Parathyroid adenoma (tissue), 2 donors: Measurements from ENCODE around the gene ITPR1.

Experiments
- H2AFZ ChIP-seq: fragments of 300-600 bp; sonication (generic); one replicate; pipeline ENCODE4 v1.7.0; 2017; ENCODE audit warnings: antibody characterized with exemption, mild to moderate bottlenecking
- H3K27ac ChIP-seq: fragments of 300-600 bp; sonication (generic); one replicate; pipeline ENCODE4 v1.7.0; 2017
- H3K27me3 ChIP-seq: fragments of 300-600 bp; sonication (generic); one replicate; pipeline ENCODE4 v1.7.0; 2017; ENCODE audit warnings: low read length; ENCODE audit not compliant: control insufficient read depth, insufficient read depth
- H3K36me3 ChIP-seq: fragments of 300-600 bp; sonication (generic); one replicate; pipeline ENCODE4 v1.7.0; 2017; ENCODE audit warnings: low read length; ENCODE audit not compliant: control insufficient read depth, insufficient read depth
- H3K4me1 ChIP-seq: fragments of 300-600 bp; sonication (generic); one replicate; pipeline ENCODE4 v1.7.0; 2017; ENCODE audit warnings: control low read depth
- H3K4me2 ChIP-seq: fragments of 300-600 bp; sonication (generic); one replicate; pipeline ENCODE4 v1.7.0; 2017; ENCODE audit warnings: low read length
- H3K4me3 ChIP-seq: fragments of 300-600 bp; sonication (generic); one replicate; pipeline ENCODE4 v1.7.0; 2017; ENCODE audit warnings: low read depth, low read length
- H3K79me2 ChIP-seq: fragments of 300-600 bp; sonication (generic); one replicate; pipeline ENCODE4 v1.7.0; 2017; ENCODE audit warnings: control low read depth
- H3K9ac ChIP-seq: fragments of 300-600 bp; sonication (generic); one replicate; pipeline ENCODE4 v1.7.0; 2017; ENCODE audit warnings: mild to moderate bottlenecking
- H3K9me3 ChIP-seq: fragments of 300-600 bp; sonication (generic); one replicate; pipeline ENCODE4 v1.7.0; 2017; ENCODE audit warnings: low read length; ENCODE audit not compliant: control insufficient read depth
- TF ChIP-seq, protein P1 (sequence below): fragments of 300-600 bp; sonication (generic); IDR thresholded peaks from one replicate; pipeline ENCODE4 v1.7.0; 2017; ENCODE audit warnings: antibody characterized with exemption, mild to moderate bottlenecking
- donor health status: primary hyperparathyroidism.

ITPR1 gene

DNA sequence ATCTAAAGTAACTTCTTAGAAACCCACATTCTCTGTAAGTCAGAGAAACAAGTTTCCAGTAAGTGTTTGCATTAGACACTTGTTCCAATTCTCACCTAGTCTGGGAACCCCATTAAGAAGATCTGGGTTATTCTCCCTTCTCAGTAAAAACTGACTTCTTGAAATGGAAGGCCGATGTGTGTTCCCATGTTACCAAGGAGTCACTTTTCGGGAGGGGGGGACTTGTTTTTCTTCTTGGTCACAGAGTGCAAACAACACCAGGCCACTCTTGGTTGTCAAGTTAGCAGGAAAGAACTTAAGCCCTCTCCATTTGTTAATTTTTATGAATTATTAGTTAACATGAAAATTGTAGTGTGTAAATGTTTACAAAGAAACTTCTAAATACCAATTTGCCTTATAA lies 55.6 kb downstream of the ITPR1 start:
- no peaks in the 10 kb centered on the region for H3K36me3 ChIP-seq
- H3K27ac ChIP-seq, result peak overlapping the region; percentile 89
- TF ChIP-seq, protein P1, sequence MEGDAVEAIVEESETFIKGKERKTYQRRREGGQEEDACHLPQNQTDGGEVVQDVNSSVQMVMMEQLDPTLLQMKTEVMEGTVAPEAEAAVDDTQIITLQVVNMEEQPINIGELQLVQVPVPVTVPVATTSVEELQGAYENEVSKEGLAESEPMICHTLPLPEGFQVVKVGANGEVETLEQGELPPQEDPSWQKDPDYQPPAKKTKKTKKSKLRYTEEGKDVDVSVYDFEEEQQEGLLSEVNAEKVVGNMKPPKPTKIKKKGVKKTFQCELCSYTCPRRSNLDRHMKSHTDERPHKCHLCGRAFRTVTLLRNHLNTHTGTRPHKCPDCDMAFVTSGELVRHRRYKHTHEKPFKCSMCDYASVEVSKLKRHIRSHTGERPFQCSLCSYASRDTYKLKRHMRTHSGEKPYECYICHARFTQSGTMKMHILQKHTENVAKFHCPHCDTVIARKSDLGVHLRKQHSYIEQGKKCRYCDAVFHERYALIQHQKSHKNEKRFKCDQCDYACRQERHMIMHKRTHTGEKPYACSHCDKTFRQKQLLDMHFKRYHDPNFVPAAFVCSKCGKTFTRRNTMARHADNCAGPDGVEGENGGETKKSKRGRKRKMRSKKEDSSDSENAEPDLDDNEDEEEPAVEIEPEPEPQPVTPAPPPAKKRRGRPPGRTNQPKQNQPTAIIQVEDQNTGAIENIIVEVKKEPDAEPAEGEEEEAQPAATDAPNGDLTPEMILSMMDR, result no peak
- H3K9me3 ChIP-seq, result no peaks in the 10 kb centered on the region
- H2AFZ ChIP-seq, result peak overlapping the region; percentile 40
- peak overlapping the region; percentile 17 for H3K9ac ChIP-seq
- H3K27me3 ChIP-seq, result no peaks in the 10 kb centered on the region
- H3K4me1 ChIP-seq, result peaks cover 49% of the 10 kb centered on the region
- peak overlapping the region; percentile 48 for H3K4me2 ChIP-seq
- peaks cover 21% of the 10 kb centered on the region for H3K79me2 ChIP-seq
- peak overlapping the region; percentile 22 for H3K4me3 ChIP-seq

DNA sequence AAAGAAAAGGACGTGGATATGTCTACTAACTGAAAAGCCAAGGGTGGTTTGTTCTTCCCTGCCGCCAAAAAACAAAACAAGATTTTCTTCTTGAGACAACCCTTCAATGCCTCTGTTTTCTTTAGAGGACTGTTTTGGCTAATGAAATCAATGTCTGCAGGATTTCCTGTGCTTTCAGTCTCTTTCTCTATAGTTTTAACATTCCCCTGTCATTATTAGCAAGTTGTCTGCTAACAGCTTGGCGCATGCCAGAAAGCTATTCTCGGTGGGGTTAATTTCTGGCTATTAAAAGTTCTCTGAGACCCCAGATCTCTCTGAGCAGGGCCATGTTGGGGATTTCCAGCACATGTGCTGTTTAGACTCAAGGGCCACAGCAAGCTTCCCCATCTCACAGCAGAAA lies 56.7 kb downstream of the ITPR1 start:
- no peak overlapping the region for H3K4me2 ChIP-seq
- H3K9ac ChIP-seq, result no peak overlapping the region
- H3K36me3 ChIP-seq, result no peaks in the 10 kb centered on the region
- H3K4me1 ChIP-seq, result peaks cover 49% of the 10 kb centered on the region
- H3K9me3 ChIP-seq, result no peaks in the 10 kb centered on the region
- H3K27me3 ChIP-seq, result no peaks in the 10 kb centered on the region
- peak overlapping the region; percentile 89 for H3K27ac ChIP-seq
- TF ChIP-seq, protein P1, result no peak
- peak overlapping the region; percentile 20 for H2AFZ ChIP-seq
- no peak overlapping the region for H3K4me3 ChIP-seq
- H3K79me2 ChIP-seq, result peaks cover 15% of the 10 kb centered on the region

DNA sequence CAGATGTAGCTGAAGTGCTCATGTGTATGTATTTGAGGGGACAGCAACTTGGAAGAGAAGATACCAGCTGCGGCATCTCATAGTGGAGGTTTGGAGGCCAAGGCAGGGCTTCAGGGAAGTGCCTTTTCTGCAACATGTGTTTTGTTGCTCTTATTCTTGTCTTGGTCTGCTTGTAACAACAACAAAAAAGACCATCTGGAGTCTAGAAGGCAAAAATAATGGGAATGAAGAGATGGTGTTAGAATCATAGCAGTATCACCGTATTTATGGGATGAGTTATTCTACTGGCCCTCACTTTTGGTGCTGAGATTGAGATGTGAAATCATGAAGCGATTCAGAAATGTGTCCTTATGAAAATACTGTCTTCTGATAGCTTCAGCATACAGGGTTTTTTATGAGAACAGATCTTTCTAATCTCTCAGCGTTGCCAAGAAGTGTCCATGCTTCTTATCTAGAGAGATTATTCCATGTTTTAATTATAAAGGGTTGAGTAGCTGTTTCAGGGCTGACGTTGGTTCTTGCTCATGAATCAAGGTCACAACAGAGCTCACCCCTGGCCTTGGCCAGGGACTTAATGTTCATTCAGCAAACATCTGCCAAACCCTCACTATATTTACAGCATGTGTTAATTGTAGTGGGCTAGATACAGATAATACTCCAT lies 58.0 kb downstream of the ITPR1 start:
- Histone ChIP-seq H3K27me3 (no peaks in the 10 kb centered on the region), H3K36me3 (no peaks in the 10 kb centered on the region), H3K4me3 (no peak overlapping the region), H3K9me3 (no peaks in the 10 kb centered on the region), H3K79me2 (peaks cover 8% of the 10 kb centered on the region), H3K4me1 (peaks cover 45% of the 10 kb centered on the region), H3K27ac (peak overlapping the region; percentile 19), H3K9ac (no peak overlapping the region), H3K4me2 (no peak overlapping the region), H2AFZ (no peak overlapping the region)
- TF ChIP-seq, protein P1, result no peak

DNA sequence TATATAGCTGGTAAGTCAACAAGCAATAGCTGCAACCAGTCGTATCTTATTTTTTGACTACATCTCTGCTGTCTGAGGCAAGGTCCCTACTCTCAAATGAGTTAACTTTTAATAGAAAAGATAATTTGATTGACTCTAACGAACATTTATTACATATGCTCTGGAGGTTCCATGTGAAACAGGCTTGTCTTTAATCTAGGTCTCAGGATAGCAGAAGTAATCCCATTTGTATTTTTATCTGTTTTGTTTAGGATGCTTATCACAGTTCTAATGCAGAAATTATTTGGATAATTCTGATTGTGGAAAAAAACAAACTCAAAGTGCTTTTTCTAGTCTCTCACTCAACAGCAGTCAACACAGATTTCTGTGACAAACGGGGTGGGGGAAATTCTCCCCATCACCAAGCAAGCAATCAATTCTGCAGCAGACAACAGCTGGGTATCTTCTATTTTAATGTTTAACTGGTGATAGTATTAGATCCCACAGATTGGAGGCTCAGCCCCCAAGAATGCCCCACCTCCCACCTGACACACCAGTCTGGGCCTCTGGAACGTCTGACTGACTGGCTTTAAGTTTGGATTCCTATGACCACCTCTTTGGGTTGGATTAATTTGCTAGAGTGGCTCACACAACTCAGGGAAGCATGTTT lies 58.8 kb downstream of the ITPR1 start:
- no peak overlapping the region for H3K4me3 ChIP-seq
- no peaks in the 10 kb centered on the region for H3K36me3 ChIP-seq
- no peaks in the 10 kb centered on the region for H3K9me3 ChIP-seq
- peaks cover 8% of the 10 kb centered on the region for H3K79me2 ChIP-seq
- H3K27me3 ChIP-seq, result no peaks in the 10 kb centered on the region
- no peak overlapping the region for H3K9ac ChIP-seq
- H3K4me1 ChIP-seq, result peaks cover 38% of the 10 kb centered on the region
- H2AFZ ChIP-seq, result no peak overlapping the region
- H3K27ac ChIP-seq, result peak overlapping the region; percentile 19
- TF ChIP-seq, protein P1, result no peak
- H3K4me2 ChIP-seq, result no peak overlapping the region
